Measurements from ENCODE around the gene NPW. TPM values are rescaled to one million over a fixed set of nuclear protein-coding genes. Genes with fewer than 3 reads are reported as not detected.

The NPW gene
- polyA plus RNA-seq, 1 experiment: 0.26 TPM

- TF ChIP-seq CTCF (IDR thresholded peaks at IDR 0.05; ENCODE audit: insufficient read depth, low read depth, low read length): no peak
- Histone ChIP-seq H3K36me3 (ENCODE audit: control insufficient read depth, insufficient read depth, low read length) (peaks cover 48% of the 10 kb centered on the region), H3K27me3 (ENCODE audit: control insufficient read depth, insufficient read depth, low read length) (no peaks in the 10 kb centered on the region), H3K4me3 (ENCODE audit: low read depth, low read length) (no peak overlapping the region)
- no peak for DNase-seq (ENCODE audit: low read depth)
- ChIA-PET CTCF (interaction anchor here (1.2 kb wide), 1 partner anchor 14 kb away, joined by 5 read pairs; no protein-coding TSS in a partner anchor), POLR2A (no interaction called here)
These were observed 20.5 kb upstream of the NPW start for GRCh38 chr16:1998852-1999801.

- no peaks in the 10 kb centered on the region for H3K27me3 ChIP-seq (ENCODE audit: control insufficient read depth, insufficient read depth, low read length)
- peaks cover 51% of the 10 kb centered on the region for H3K36me3 ChIP-seq (ENCODE audit: control insufficient read depth, insufficient read depth, low read length)
- no peak for DNase-seq (ENCODE audit: low read depth)
- CTCF ChIA-PET: no interaction called here
- no peak for TF ChIP-seq CTCF (IDR thresholded peaks at IDR 0.05; ENCODE audit: insufficient read depth, low read depth, low read length)
- no peak overlapping the region for H3K4me3 ChIP-seq (ENCODE audit: low read depth, low read length)
- POLR2A ChIA-PET: no interaction called here
These were observed 19.6 kb upstream of the NPW start for GRCh38 chr16:1999866-2000514.

GRCh38 chr16:2001035-2001434 is 18.6 kb upstream of the NPW start:
- no peak overlapping the region for H3K4me3 ChIP-seq (ENCODE audit: low read depth, low read length)
- no peaks in the 10 kb centered on the region for H3K27me3 ChIP-seq (ENCODE audit: control insufficient read depth, insufficient read depth, low read length)
- ChIA-PET POLR2A (no interaction called here), CTCF (interaction anchor here (1.2 to 4.1 kb wide), 2 partner anchors 139 to 251 kb away, joined by 3 to 30 read pairs; no protein-coding TSS in a partner anchor)
- no peak for DNase-seq (ENCODE audit: low read depth)
- peaks cover 53% of the 10 kb centered on the region for H3K36me3 ChIP-seq (ENCODE audit: control insufficient read depth, insufficient read depth, low read length)
- no peak for TF ChIP-seq CTCF (IDR thresholded peaks at IDR 0.05; ENCODE audit: insufficient read depth, low read depth, low read length)

GRCh38 chr16:2001456-2002355 is 17.9 kb upstream of the NPW start:
- POLR2A ChIA-PET: no interaction called here
- TF ChIP-seq CTCF (IDR thresholded peaks at IDR 0.05; ENCODE audit: insufficient read depth, low read depth, low read length): no peak
- CTCF ChIA-PET: interaction anchor here (1.2 to 4.1 kb wide), 2 partner anchors 139 to 250 kb away, joined by 3 to 30 read pairs; no protein-coding TSS in a partner anchor
- peaks cover 56% of the 10 kb centered on the region for H3K36me3 ChIP-seq (ENCODE audit: control insufficient read depth, insufficient read depth, low read length)
- H3K4me3 ChIP-seq (ENCODE audit: low read depth, low read length): no peak overlapping the region
- DNase-seq (ENCODE audit: low read depth): no peak
- no peaks in the 10 kb centered on the region for H3K27me3 ChIP-seq (ENCODE audit: control insufficient read depth, insufficient read depth, low read length)

Data from BJ (cell line).